Caco-2 (cell line): ENCODE results near the gene BASP1. TPM values are rescaled to one million over a fixed set of nuclear protein-coding genes. Genes with fewer than 3 reads are reported as not detected.

Experiments used
- BruUV-seq: library from RNA; stranded (reverse); fragments of 400-500 nt; replicated peaks from 2 replicates; lab custom pipeline; 2021; lab: Mats Ljungman, UMichigan
- CTCF ChIA-PET: fragments of 300-600 bp; sonication (Branson Sonifier 250); formaldehyde crosslinking; loops from one replicate; lab custom pipeline; 2022; ENCODE audit warnings: antibody characterized with exemption; lab: Charles Lee
- POLR2A ChIA-PET: fragments of 300-600 bp; sonication (Branson Sonifier 250); formaldehyde crosslinking; loops from one replicate; lab custom pipeline; 2022; ENCODE audit warnings: antibody characterized with exemption; lab: Charles Lee
- DNase-seq, 2 experiments: peaks; one replicate each; pipeline versions ENCODE4 v3.0.0 to v3.0.0-alpha.2; 2020 to 2022
- H3K27me3 ChIP-seq: replicated peaks from 2 replicates; pipeline ENCODE4 v1.6.0; 2011; ENCODE audit warnings: low read length; ENCODE audit not compliant: control insufficient read depth, insufficient read depth
- H3K36me3 ChIP-seq: 2 replicates; pipeline ENCODE4 v1.5.1; 2011; ENCODE audit warnings: low read length; ENCODE audit not compliant: control insufficient read depth, insufficient read depth
- H3K4me1 ChIP-seq: fragments of 250-450 bp; sonication (Bioruptor Pico); 2 replicates; pipeline ENCODE4 v1.5.1; 2020; ENCODE audit warnings: mild to moderate bottlenecking
- H3K4me3 ChIP-seq: 2 replicates; pipeline ENCODE4 v1.5.1; 2011; ENCODE audit warnings: low read depth, mild to moderate bottlenecking, control low read depth, low read length
- H3K9me3 ChIP-seq: fragments of 250-450 bp; sonication (Bioruptor Pico); 2 replicates; pipeline ENCODE4 v1.5.1; 2020; ENCODE audit warnings: mild to moderate bottlenecking, moderate library complexity
- H3K27ac Mint-ChIP-seq: one replicate; pipeline ENCODE4 v1.8.0; 2022; ENCODE audit warnings: mixed read lengths; ENCODE audit not compliant: unreplicated experiment
- H3K27me3 Mint-ChIP-seq: one replicate; pipeline ENCODE4 v1.8.0; 2022; ENCODE audit warnings: mixed read lengths; ENCODE audit not compliant: insufficient read depth, unreplicated experiment
- H3K36me3 Mint-ChIP-seq: one replicate; pipeline ENCODE4 v1.8.0; 2022; ENCODE audit warnings: mild to moderate bottlenecking, mixed read lengths; ENCODE audit not compliant: insufficient read depth, unreplicated experiment
- H3K4me1 Mint-ChIP-seq: one replicate; pipeline ENCODE4 v1.8.0; 2022; ENCODE audit warnings: low read depth, mixed read lengths; ENCODE audit not compliant: unreplicated experiment
- H3K4me3 Mint-ChIP-seq: one replicate; pipeline ENCODE4 v1.8.0; 2022; ENCODE audit warnings: mild to moderate bottlenecking, moderate library complexity, mixed read lengths; ENCODE audit not compliant: unreplicated experiment
- H3K9me3 Mint-ChIP-seq: one replicate; pipeline ENCODE4 v1.8.0; 2022; ENCODE audit warnings: mixed read lengths; ENCODE audit not compliant: unreplicated experiment
- CTCF ChIP-seq, 2 experiments: fragments of 200-600 bp in 1 of 2; IDR thresholded peaks; 1 replicate in 1 of 2; 2 replicates in 1 of 2; pipeline versions ENCODE4 v1.5.1 to v1.8.0; 2011 to 2022; ENCODE audit warnings: antibody characterized with exemption in 1 of 2, control low read depth in 1 of 2, inconsistent platforms in 1 of 2, low read depth in 1 of 2, low read length in 1 of 2, mild to moderate bottlenecking in 1 of 2, moderate library complexity in 1 of 2; ENCODE audit not compliant: insufficient read depth in 1 of 2, severe bottlenecking in 1 of 2, unreplicated experiment in 1 of 2
- intact Hi-C: fragments of 100-400 bp; cut with micrococcal nuclease; formaldehyde crosslinking; loops from one replicate; pipeline ENCODE4 v1.10.0; 2022; ENCODE audit not compliant: unreplicated experiment
- total RNA-seq: library from RNA; stranded (reverse); gene quantifications from 2 replicates; pipeline ENCODE4 v1.2.3, GENCODE V29; 2022

The BASP1 gene
- total RNA-seq, 1 experiment from 2014 or later: 78.1 TPM

- H3K4me1 Mint-ChIP-seq: peaks cover 21% of the 10 kb centered on the region
Measured at GRCh38 chr5:17230191-17230590, 12.8 kb downstream of the BASP1 start.

GRCh38 chr5:17230808-17231525, 13.5 kb downstream of the BASP1 start:
- DNase-seq: no peak
- ChIA-PET CTCF (no interaction called here), POLR2A (no interaction called here)
- H3K4me3 ChIP-seq: no peak overlapping the region
- H3K9me3 Mint-ChIP-seq: no peaks in the 10 kb centered on the region
- H3K27me3 Mint-ChIP-seq: no peaks in the 10 kb centered on the region
- H3K4me1 ChIP-seq: peaks cover 5% of the 10 kb centered on the region
- no TSS peak for BruUV-seq
- no peak overlapping the region for H3K27ac Mint-ChIP-seq
- H3K9me3 ChIP-seq: no peaks in the 10 kb centered on the region
- H3K36me3 Mint-ChIP-seq: peaks cover 85% of the 10 kb centered on the region
- peaks cover 17% of the 10 kb centered on the region for H3K4me1 Mint-ChIP-seq
- H3K4me3 Mint-ChIP-seq: no peak overlapping the region
- intact Hi-C loops: no loop called here
- no peaks in the 10 kb centered on the region for H3K27me3 ChIP-seq
- H3K36me3 ChIP-seq: no peaks in the 10 kb centered on the region
- no peak for TF ChIP-seq CTCF (IDR thresholded peaks at IDR 0.05; ENCODE audit: insufficient read depth in 1 of 2, low read depth in 1 of 2, low read length in 1 of 2, severe bottlenecking in 1 of 2, unreplicated experiment in 1 of 2)

More at GRCh38 chr5:17230191-17230590, 12.8 kb downstream of the BASP1 start:
- no peak overlapping the region for H3K4me3 Mint-ChIP-seq
- intact Hi-C loops: no loop called here
- H3K4me1 ChIP-seq: peaks cover 9% of the 10 kb centered on the region
- POLR2A ChIA-PET: no interaction called here
- no TSS peak for BruUV-seq
- H3K27me3 Mint-ChIP-seq: no peaks in the 10 kb centered on the region
- TF ChIP-seq CTCF (IDR thresholded peaks at IDR 0.05; ENCODE audit: insufficient read depth in 1 of 2, low read depth in 1 of 2, low read length in 1 of 2, severe bottlenecking in 1 of 2, unreplicated experiment in 1 of 2): no peak
- no peak for DNase-seq
- no peaks in the 10 kb centered on the region for H3K36me3 ChIP-seq
- H3K36me3 Mint-ChIP-seq: peaks cover 85% of the 10 kb centered on the region
- H3K9me3 Mint-ChIP-seq: no peaks in the 10 kb centered on the region
- no peaks in the 10 kb centered on the region for H3K9me3 ChIP-seq
- CTCF ChIA-PET: no interaction called here
- no peak overlapping the region for H3K4me3 ChIP-seq
- no peaks in the 10 kb centered on the region for H3K27me3 ChIP-seq
- H3K27ac Mint-ChIP-seq: peak overlapping the region; percentile 27

GRCh38 chr5:17232405-17232804, 15.0 kb downstream of the BASP1 start:
- H3K36me3 ChIP-seq: no peaks in the 10 kb centered on the region
- no peak overlapping the region for H3K27ac Mint-ChIP-seq
- H3K9me3 ChIP-seq: no peaks in the 10 kb centered on the region
- ChIA-PET CTCF (no interaction called here), POLR2A (no interaction called here)
- H3K9me3 Mint-ChIP-seq: no peaks in the 10 kb centered on the region
- no peak overlapping the region for H3K4me3 ChIP-seq
- no peak for TF ChIP-seq CTCF (IDR thresholded peaks at IDR 0.05; ENCODE audit: insufficient read depth in 1 of 2, low read depth in 1 of 2, low read length in 1 of 2, severe bottlenecking in 1 of 2, unreplicated experiment in 1 of 2)
- H3K36me3 Mint-ChIP-seq: peaks cover 83% of the 10 kb centered on the region
- no peak for DNase-seq
- H3K27me3 ChIP-seq: no peaks in the 10 kb centered on the region
- no peak overlapping the region for H3K4me3 Mint-ChIP-seq
- no TSS peak for BruUV-seq
- no peaks in the 10 kb centered on the region for H3K27me3 Mint-ChIP-seq
- peaks cover 11% of the 10 kb centered on the region for H3K4me1 Mint-ChIP-seq
- H3K4me1 ChIP-seq: no peaks in the 10 kb centered on the region; the same call in 1 of the 2 replicates
- intact Hi-C loops: no loop called here
